Neural cell (in vitro differentiated cells): ENCODE results near the gene SPTBN1. TPM values are rescaled to one million over a fixed set of nuclear protein-coding genes. Genes with fewer than 3 reads are reported as not detected.

Experiments
- H2AFZ ChIP-seq: fragments of 200-600, 300-800 bp; sonication (generic), shearing (Covaris generic); 2 replicates; pipeline ENCODE4 v1.6.0; 2014; ENCODE audit warnings: low read depth, mild to moderate bottlenecking, antibody characterized with exemption, low read length, moderate library complexity
- H3F3A ChIP-seq: fragments of 200-600 bp; shearing (Covaris generic); 2 replicates; pipeline ENCODE4 v1.6.1; 2016; ENCODE audit warnings: mild to moderate bottlenecking, moderate library complexity, mixed read lengths, antibody characterized with exemption, low read length; ENCODE audit not compliant: insufficient read depth, poor library complexity, severe bottlenecking
- H3K27ac ChIP-seq: fragments of 200-600, 300-800 bp; sonication (generic), shearing (Covaris generic); 2 replicates; pipeline ENCODE4 v1.5.1; 2014; ENCODE audit warnings: mild to moderate bottlenecking, low read length, moderate library complexity
- H3K27me3 ChIP-seq: fragments of 300-800, 200-600 bp; sonication (generic), shearing (Covaris generic); 2 replicates; pipeline ENCODE4 v1.6.0; 2014; ENCODE audit warnings: mild to moderate bottlenecking, low read depth, low read length, moderate library complexity; ENCODE audit not compliant: insufficient read depth
- H3K36me3 ChIP-seq: fragments of 300-800, 200-600 bp; sonication (generic), shearing (Covaris generic); 2 replicates; pipeline ENCODE4 v1.5.1; 2014; ENCODE audit warnings: mild to moderate bottlenecking, antibody characterized with exemption, low read length, moderate library complexity; ENCODE audit not compliant: insufficient read depth
- H3K4me2 ChIP-seq: fragments of 300-800, 200-600 bp; sonication (generic), shearing (Covaris generic); 2 replicates; pipeline ENCODE4 v1.6.0; 2014; ENCODE audit warnings: mild to moderate bottlenecking, low read length
- H3K4me3 ChIP-seq: fragments of 300-800, 200-600 bp; sonication (generic), shearing (Covaris generic); 2 replicates; pipeline ENCODE4 v1.5.1; 2014; ENCODE audit warnings: mild to moderate bottlenecking, low read length, moderate library complexity
- H3K79me2 ChIP-seq: fragments of 200-600 bp; shearing (Covaris generic); replicated peaks from 2 replicates; pipeline ENCODE4 v1.6.0; 2014; ENCODE audit warnings: mild to moderate bottlenecking, low read length, moderate library complexity; ENCODE audit not compliant: insufficient read depth
- H3K9ac ChIP-seq: fragments of 300-800, 200-600 bp; sonication (generic), shearing (Covaris generic); 2 replicates; pipeline ENCODE4 v1.6.1; 2016; ENCODE audit warnings: mild to moderate bottlenecking, low read length, mixed read lengths
- H3K9me2 ChIP-seq: fragments of 200-600 bp; shearing (Covaris generic); 2 replicates; pipeline ENCODE4 v1.6.1; 2016; ENCODE audit warnings: mild to moderate bottlenecking, low read length, mixed read lengths; ENCODE audit not compliant: insufficient read depth
- H3K9me3 ChIP-seq: fragments of 200-600, 300-800 bp; sonication (generic), shearing (Covaris generic); 2 replicates; pipeline ENCODE4 v1.6.1; 2016; ENCODE audit warnings: mild to moderate bottlenecking, mixed run types, low read length, moderate library complexity, mixed read lengths
- H4K20me1 ChIP-seq: fragments of 200-600 bp; shearing (Covaris generic); 2 replicates; pipeline ENCODE4 v1.6.1; 2016; ENCODE audit warnings: mild to moderate bottlenecking, mixed run types; ENCODE audit not compliant: insufficient read depth
- EP300 ChIP-seq: fragments of 450-650 bp; conservative IDR thresholded peaks from 2 replicates; pipeline ENCODE4 v1.6.1; 2014; ENCODE audit warnings: antibody characterized with exemption, mild to moderate bottlenecking, moderate library complexity; ENCODE audit not compliant: poor library complexity, severe bottlenecking
- EZH2 ChIP-seq: fragments of 200-600, 300-800 bp; shearing (Covaris generic), sonication (generic); IDR thresholded peaks from 2 replicates; pipeline ENCODE4 v1.6.1; 2014; ENCODE audit warnings: antibody characterized with exemption, low read length, borderline replicate concordance, mild to moderate bottlenecking; ENCODE audit not compliant: insufficient read depth, poor library complexity, severe bottlenecking
- MXI1 ChIP-seq: fragments of 450-650 bp; conservative IDR thresholded peaks from 2 replicates; pipeline ENCODE4 v1.6.1; 2014; ENCODE audit warnings: antibody characterized with exemption, mild to moderate bottlenecking; ENCODE audit not compliant: poor library complexity, severe bottlenecking
- POLR2AphosphoS5 ChIP-seq: IDR thresholded peaks from 2 replicates; pipeline ENCODE4 v1.6.1; 2012
- RAD21 ChIP-seq: fragments of 450-650 bp; conservative IDR thresholded peaks from 2 replicates; pipeline ENCODE4 v1.6.1; 2014; ENCODE audit warnings: antibody characterized with exemption, mild to moderate bottlenecking, moderate library complexity
- REST ChIP-seq: IDR thresholded peaks from 2 replicates; pipeline ENCODE4 v1.6.1; 2012; ENCODE audit warnings: borderline replicate concordance
- SMC3 ChIP-seq: fragments of 450-650 bp; conservative IDR thresholded peaks from 2 replicates; pipeline ENCODE4 v1.6.1; 2014; ENCODE audit warnings: antibody characterized with exemption, mild to moderate bottlenecking, moderate library complexity; ENCODE audit not compliant: poor library complexity
- TAF1 ChIP-seq: IDR thresholded peaks from 2 replicates; pipeline ENCODE4 v1.6.1; 2012; ENCODE audit warnings: low read depth
- polyA plus RNA-seq: library from polyadenylated mRNA; depleted of rRNA; stranded (reverse); fragments of >200 nt; gene quantifications from 2 replicates; pipeline ENCODE4 v1.2.3, GENCODE V29; 2014
- TF ChIP-seq, protein P1 (sequence below): fragments of 450-650 bp; IDR thresholded peaks from 2 replicates; pipeline ENCODE4 v1.5.1; 2014; ENCODE audit warnings: antibody characterized with exemption, mild to moderate bottlenecking, moderate library complexity; ENCODE audit not compliant: poor library complexity, severe bottlenecking

Gene SPTBN1
- polyA plus RNA-seq, 1 donor from 2014 or later, result 92.1 TPM

DNA sequence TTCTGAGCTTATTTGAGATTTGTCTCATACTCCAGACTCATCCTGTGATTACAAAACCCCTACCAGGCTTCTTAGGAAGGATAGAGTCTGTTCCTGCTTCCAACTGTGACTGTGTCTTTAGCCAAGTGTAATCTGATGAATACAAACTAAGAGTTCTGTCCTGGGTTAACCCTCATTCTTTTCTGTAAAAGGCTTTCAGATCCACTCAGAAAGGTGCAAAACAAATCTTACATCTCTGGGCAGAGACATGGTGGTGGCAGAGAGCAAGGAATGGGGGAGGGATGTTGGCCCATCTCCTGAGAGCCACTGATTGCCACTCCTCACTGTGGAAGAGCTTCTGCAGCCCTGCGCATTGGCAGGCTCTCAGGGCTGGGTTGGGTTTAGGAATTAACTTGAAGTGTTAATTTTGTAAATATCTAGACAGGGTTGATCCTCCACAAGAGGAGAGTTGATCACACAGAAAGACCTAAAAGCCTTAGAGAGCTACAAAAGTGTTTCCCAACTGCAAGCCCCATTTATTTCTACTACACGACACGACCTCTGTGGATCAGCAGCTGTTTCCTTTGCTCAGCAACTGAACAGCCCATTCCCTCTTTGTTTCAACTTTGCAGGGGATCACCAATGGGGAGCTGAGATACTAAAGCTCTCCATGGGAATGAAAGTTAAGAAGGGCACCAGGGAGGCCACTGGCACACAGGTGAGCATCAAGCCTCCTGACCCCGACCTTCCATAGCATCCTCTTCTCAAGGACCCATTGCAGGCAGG lies 23.7 kb upstream of the SPTBN1 start:
- no peak for TF ChIP-seq REST
- TF ChIP-seq TAF1, result no peak
- no peak for TF ChIP-seq POLR2AphosphoS5
- no peak for TF ChIP-seq RAD21
- TF ChIP-seq, protein P1, sequence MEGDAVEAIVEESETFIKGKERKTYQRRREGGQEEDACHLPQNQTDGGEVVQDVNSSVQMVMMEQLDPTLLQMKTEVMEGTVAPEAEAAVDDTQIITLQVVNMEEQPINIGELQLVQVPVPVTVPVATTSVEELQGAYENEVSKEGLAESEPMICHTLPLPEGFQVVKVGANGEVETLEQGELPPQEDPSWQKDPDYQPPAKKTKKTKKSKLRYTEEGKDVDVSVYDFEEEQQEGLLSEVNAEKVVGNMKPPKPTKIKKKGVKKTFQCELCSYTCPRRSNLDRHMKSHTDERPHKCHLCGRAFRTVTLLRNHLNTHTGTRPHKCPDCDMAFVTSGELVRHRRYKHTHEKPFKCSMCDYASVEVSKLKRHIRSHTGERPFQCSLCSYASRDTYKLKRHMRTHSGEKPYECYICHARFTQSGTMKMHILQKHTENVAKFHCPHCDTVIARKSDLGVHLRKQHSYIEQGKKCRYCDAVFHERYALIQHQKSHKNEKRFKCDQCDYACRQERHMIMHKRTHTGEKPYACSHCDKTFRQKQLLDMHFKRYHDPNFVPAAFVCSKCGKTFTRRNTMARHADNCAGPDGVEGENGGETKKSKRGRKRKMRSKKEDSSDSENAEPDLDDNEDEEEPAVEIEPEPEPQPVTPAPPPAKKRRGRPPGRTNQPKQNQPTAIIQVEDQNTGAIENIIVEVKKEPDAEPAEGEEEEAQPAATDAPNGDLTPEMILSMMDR, result no peak
- TF ChIP-seq EP300, result no peak
- TF ChIP-seq SMC3, result no peak
- no peak for TF ChIP-seq MXI1
- TF ChIP-seq EZH2, result no peak
- H3K27ac ChIP-seq, result no peak overlapping the region
- no peak overlapping the region for H2AFZ ChIP-seq
- H3K79me2 ChIP-seq, result no peaks in the 10 kb centered on the region
- H3K9ac ChIP-seq, result no peak overlapping the region
- no peaks in the 10 kb centered on the region for H4K20me1 ChIP-seq
- no peaks in the 10 kb centered on the region for H3K36me3 ChIP-seq
- no peaks in the 10 kb centered on the region for H3K27me3 ChIP-seq
- H3K4me2 ChIP-seq, result no peak overlapping the region
- H3K9me2 ChIP-seq, result no peaks in the 10 kb centered on the region
- no peak overlapping the region for H3K4me3 ChIP-seq
- H3F3A ChIP-seq, result no peaks in the 10 kb centered on the region
- no peaks in the 10 kb centered on the region for H3K9me3 ChIP-seq

GRCh38 chr2:54434229-54434628 lies 21.9 kb upstream of the SPTBN1 start:
- no peak overlapping the region for H2AFZ ChIP-seq
- H3K27me3 ChIP-seq, result no peaks in the 10 kb centered on the region
- TF ChIP-seq MXI1 (no peak), TAF1 (no peak), EP300 (no peak)
- H3K9me3 ChIP-seq, result no peaks in the 10 kb centered on the region
- H3K79me2 ChIP-seq, result no peaks in the 10 kb centered on the region
- H3F3A ChIP-seq, result no peaks in the 10 kb centered on the region
- H3K9ac ChIP-seq, result no peak overlapping the region
- H3K36me3 ChIP-seq, result no peaks in the 10 kb centered on the region
- no peaks in the 10 kb centered on the region for H4K20me1 ChIP-seq
- no peak overlapping the region for H3K27ac ChIP-seq
- H3K9me2 ChIP-seq, result no peaks in the 10 kb centered on the region
- no peak overlapping the region for H3K4me3 ChIP-seq
- no peak overlapping the region for H3K4me2 ChIP-seq
